GM12873 (cell line): Measurements from ENCODE around the gene STK11IP.

Source experiments
- TF ChIP-seq, protein P1 (sequence below): IDR thresholded peaks from 2 replicates; pipeline ENCODE4 v1.5.1; 2012; ENCODE audit warnings: low read depth, mild to moderate bottlenecking, moderate library complexity, low read length, control low read depth; ENCODE audit not compliant: insufficient read depth; ENCODE audit errors: missing control alignments

The STK11IP gene

DNA sequence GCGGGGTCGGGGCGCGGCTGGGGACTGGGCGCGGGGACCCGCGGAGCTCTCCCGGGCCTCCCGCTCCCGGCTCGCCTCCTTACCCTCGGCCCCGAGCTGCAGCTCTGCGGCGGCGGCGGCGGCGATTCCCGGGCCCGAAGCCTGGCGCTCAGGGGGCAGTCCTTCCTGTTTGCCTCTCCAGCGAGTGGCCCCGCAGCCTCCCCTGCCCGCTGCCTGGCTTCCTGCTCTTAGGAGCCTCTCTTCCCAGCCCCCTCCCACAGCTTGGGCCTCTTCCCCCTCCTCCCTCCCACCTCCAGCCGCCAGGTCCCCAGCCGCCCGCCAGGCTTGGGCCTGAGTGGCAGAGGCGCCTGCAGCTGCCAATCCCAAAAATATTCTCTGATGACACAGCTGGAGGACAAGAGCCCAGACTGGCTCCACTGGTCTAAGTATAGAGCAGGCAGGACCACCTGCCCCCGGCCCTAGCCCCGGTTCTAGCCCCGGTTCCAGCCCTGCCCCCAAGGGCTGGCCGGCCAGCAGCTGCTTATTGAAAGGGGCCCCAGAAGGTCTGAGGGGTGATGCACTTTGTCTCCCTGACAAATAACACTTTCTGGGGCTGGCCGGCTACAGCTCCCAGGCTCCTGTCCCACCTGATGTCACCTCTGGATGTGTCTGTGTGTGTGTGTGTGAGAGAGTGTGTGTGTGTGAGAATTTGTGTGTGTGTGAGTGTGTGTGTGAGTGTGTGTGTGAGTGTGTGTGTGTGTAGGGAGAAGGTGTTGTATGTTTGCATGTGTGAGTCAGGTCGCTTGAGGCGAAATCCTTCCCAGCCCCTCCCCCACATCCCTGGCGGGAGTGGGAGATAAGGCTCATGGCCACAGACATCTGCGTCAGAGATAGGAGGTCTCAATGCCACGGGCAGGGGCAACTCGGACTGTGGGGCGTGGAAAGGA lies 26.1 kb upstream of the STK11IP start, which contains the start of gene OBSL1:
Gene OBSL1 (minus strand): TSS at position 229 of the 926 bp plus-strand sequence. CDS start 307 bp downstream, outside the sequence.
- TF ChIP-seq, protein P1, sequence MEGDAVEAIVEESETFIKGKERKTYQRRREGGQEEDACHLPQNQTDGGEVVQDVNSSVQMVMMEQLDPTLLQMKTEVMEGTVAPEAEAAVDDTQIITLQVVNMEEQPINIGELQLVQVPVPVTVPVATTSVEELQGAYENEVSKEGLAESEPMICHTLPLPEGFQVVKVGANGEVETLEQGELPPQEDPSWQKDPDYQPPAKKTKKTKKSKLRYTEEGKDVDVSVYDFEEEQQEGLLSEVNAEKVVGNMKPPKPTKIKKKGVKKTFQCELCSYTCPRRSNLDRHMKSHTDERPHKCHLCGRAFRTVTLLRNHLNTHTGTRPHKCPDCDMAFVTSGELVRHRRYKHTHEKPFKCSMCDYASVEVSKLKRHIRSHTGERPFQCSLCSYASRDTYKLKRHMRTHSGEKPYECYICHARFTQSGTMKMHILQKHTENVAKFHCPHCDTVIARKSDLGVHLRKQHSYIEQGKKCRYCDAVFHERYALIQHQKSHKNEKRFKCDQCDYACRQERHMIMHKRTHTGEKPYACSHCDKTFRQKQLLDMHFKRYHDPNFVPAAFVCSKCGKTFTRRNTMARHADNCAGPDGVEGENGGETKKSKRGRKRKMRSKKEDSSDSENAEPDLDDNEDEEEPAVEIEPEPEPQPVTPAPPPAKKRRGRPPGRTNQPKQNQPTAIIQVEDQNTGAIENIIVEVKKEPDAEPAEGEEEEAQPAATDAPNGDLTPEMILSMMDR: no peak

DNA sequence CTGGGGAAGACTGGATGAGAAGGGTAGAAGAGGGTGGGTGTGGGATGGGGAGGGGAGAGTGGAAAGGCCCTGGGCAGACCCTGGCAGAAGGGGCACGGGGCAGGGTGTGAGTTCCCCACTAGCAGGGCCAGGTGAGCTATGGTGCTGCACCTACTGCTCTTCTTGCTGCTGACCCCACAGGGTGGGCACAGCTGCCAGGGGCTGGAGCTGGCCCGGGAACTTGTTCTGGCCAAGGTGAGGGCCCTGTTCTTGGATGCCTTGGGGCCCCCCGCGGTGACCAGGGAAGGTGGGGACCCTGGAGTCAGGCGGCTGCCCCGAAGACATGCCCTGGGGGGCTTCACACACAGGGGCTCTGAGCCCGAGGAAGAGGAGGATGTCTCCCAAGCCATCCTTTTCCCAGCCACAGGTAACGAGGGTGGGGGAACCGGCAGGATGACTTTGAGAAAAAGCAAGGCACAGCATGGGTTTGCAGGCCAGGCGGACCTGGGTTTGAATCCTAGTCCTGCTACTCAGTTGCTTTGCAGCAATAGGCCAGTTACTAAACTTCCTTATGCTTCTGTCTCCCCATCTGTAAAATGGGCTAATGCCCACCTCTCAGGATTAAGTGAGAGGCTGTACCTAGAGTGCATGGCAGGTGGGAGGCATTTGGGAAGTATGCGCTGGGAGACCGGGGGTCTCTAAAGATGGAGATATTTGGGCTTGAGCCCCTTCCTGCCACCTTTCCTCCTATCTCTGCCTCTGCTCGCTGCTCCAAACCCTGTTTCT lies 25.2 kb upstream of the STK11IP start, which contains the start of gene INHA:
Gene INHA (plus strand): TSS at position 74 of the 765 bp plus-strand sequence. CDS start 65 bp downstream, at position 139.
- TF ChIP-seq, protein P1: no peak

DNA sequence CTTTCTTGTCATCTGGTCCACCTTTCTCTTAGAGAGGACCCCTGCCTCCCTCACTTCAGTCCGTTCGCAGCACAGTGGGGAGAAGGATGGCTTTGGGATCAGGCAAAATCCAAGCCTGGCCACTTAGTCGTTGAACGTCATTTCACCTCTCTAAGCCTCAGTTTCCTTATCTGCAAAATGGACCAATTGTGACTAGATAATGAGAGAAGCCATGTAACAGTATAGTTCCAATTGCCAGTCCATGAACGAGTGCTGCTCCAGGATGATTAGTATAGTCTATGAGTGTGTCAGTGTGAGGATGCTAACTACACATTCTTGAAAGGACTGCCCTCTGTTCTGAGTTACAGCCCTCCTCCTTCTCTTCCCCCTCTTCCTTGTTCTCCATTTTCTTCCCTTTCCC lies 24.5 kb upstream of the STK11IP start:
- TF ChIP-seq, protein P1: no peak

DNA sequence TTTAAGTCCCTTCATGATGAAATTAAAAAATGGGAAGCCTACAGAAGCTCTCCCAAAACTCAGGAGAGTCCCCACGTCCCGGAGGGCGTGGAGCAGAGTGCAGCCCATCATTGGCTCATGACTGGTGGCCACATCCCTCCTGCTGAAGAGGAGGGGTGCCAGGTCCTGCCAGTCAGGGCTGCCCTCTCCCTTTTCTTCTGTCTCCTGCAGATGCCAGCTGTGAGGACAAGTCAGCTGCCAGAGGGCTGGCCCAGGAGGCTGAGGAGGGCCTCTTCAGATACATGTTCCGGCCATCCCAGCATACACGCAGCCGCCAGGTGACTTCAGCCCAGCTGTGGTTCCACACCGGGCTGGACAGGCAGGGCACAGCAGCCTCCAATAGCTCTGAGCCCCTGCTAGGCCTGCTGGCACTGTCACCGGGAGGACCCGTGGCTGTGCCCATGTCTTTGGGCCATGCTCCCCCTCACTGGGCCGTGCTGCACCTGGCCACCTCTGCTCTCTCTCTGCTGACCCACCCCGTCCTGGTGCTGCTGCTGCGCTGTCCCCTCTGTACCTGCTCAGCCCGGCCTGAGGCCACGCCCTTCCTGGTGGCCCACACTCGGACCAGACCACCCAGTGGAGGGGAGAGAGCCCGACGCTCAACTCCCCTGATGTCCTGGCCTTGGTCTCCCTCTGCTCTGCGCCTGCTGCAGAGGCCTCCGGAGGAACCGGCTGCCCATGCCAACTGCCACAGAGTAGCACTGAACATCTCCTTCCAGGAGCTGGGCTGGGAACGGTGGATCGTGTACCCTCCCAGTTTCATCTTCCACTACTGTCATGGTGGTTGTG lies 23.0 kb upstream of the STK11IP start:
- TF ChIP-seq, protein P1: no peak

DNA sequence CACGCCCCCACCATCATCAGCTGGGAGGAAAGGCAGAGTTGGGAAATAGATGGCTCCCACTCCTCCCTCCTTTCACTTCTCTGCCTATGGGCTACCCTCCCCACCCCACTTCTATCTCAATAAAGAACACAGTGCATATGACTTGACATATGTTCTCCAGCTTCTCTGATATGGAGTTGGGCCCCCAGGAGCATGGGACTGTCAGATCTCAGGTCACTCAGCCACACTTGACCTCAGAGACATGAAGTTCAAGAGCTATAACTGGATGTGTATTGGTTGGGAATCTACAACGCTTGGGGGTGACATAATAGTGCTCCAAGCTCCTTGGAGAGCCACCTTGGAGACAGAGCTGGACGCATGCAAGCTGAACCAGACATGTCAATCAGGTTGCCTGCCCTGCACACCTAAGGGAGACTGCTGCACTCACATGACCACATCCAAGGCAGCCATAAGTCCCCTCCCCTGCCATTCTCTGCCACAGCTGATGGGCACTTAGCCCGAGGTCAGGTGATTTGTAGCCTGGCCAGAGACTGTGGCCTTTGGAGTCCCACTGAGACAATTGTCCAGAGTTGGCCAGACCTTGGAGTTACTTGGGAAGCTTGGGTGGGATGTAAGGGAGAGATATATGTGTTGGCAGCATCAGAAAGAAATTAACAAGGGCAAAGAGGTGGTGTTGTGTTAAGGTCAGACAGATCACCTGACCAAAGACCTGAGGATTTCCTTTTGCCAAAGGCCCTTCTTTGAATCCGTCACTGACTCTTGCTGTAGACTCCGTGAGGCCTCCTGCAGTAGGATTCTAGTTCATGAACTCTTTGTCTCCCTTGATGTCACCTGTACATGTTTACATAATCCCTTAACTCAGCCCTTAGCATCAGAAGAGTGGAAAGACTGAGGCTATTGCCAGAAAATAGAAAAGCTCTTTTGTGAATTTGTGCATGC lies 21.8 kb upstream of the STK11IP start:
- TF ChIP-seq, protein P1: no peak
